CD14-positive monocyte (primary cell): Measurements from ENCODE around the gene STRIP1. TPM values are rescaled to one million over a fixed set of nuclear protein-coding genes. Genes with fewer than 3 reads are reported as not detected.

ENCODE experiments used
- DNase-seq, 3 donors: peaks; one replicate each; pipeline ENCODE4 v3.0.0-alpha.2; 2011 to 2022
- H2AFZ ChIP-seq: 2 replicates; pipeline ENCODE4 v1.6.0; 2012; ENCODE audit warnings: mild to moderate bottlenecking, low read depth, low read length, inconsistent platforms; ENCODE audit not compliant: insufficient read depth, poor library complexity, severe bottlenecking
- H3K27ac ChIP-seq, 2 donors: 1 replicate in 1 of 2; 2 replicates in 1 of 2; pipeline ENCODE4 v1.5.1; 2012 to 2013; ENCODE audit warnings: low read length in 2 of 2, control low read depth in 1 of 2, inconsistent platforms in 1 of 2, low read depth in 1 of 2, mild to moderate bottlenecking in 1 of 2
- H3K27me3 ChIP-seq, 2 donors: one replicate each; pipeline versions ENCODE4 v1.6.0 to v1.6.1; 2011 to 2013; ENCODE audit warnings: low read length in 2 of 2; ENCODE audit not compliant: control insufficient read depth in 2 of 2, insufficient read depth in 2 of 2
- H3K36me3 ChIP-seq, 2 donors: replicated peaks in 1 of 2; 1 replicate in 1 of 2; 2 replicates in 1 of 2; pipeline versions ENCODE4 v1.5.1 to v1.6.1; 2012 to 2013; ENCODE audit warnings: low read length in 2 of 2, control low read depth in 1 of 2, inconsistent platforms in 1 of 2, mild to moderate bottlenecking in 1 of 2; ENCODE audit not compliant: insufficient read depth in 2 of 2, control insufficient read depth in 1 of 2
- H3K4me1 ChIP-seq, 2 donors: 1 replicate in 1 of 2; 2 replicates in 1 of 2; pipeline versions ENCODE4 v1.5.1 to v1.6.1; 2012 to 2013; ENCODE audit warnings: low read length in 2 of 2, control low read depth in 1 of 2, inconsistent platforms in 1 of 2, mild to moderate bottlenecking in 1 of 2, moderate library complexity in 1 of 2; ENCODE audit not compliant: insufficient read depth in 2 of 2, control insufficient read depth in 1 of 2
- H3K4me2 ChIP-seq: replicated peaks from 2 replicates; pipeline ENCODE3; 2012; ENCODE audit warnings: low read length, moderate library complexity, mild to moderate bottlenecking; ENCODE audit not compliant: poor library complexity, severe bottlenecking; ENCODE audit errors: extremely low read depth
- H3K4me3 ChIP-seq, 3 experiments: fragments of 200-600 bp in 1 of 3; sonication (generic) in 1 of 3; replicated peaks in 1 of 3; 1 replicate in 2 of 3; 2 replicates in 1 of 3; pipeline ENCODE4 v1.5.1; 2011 to 2013; ENCODE audit warnings: low read length in 3 of 3, mild to moderate bottlenecking in 3 of 3, control low read depth in 2 of 3, low read depth in 2 of 3, inconsistent platforms in 1 of 3, moderate library complexity in 1 of 3
- H3K79me2 ChIP-seq: 2 replicates; pipeline ENCODE4 v1.6.0; 2012; ENCODE audit warnings: mild to moderate bottlenecking, control low read depth, inconsistent platforms, low read length, moderate library complexity; ENCODE audit not compliant: insufficient read depth
- H3K9ac ChIP-seq: 2 replicates; pipeline ENCODE4 v1.6.0; 2017; ENCODE audit warnings: low read length, mild to moderate bottlenecking; ENCODE audit not compliant: insufficient read depth, poor library complexity, severe bottlenecking
- H3K9me3 ChIP-seq, 2 donors: replicated peaks in 1 of 2; 1 replicate in 1 of 2; 2 replicates in 1 of 2; pipeline versions ENCODE4 v1.5.1 to v1.6.1; 2012 to 2013; ENCODE audit warnings: low read length in 2 of 2, control low read depth in 1 of 2; ENCODE audit not compliant: control insufficient read depth in 1 of 2, insufficient read depth in 1 of 2
- H4K20me1 ChIP-seq: 2 replicates; pipeline ENCODE4 v1.6.0; 2012; ENCODE audit warnings: mild to moderate bottlenecking, low read length, control low read depth, moderate library complexity; ENCODE audit not compliant: insufficient read depth
- H3K27ac Mint-ChIP-seq, 7 donors: one replicate each; pipeline ENCODE4 v1.8.0; 2020; ENCODE audit warnings: mild to moderate bottlenecking in 7 of 7, mixed read lengths in 7 of 7, moderate library complexity in 6 of 7, inconsistent platforms in 2 of 7
- H3K27me3 Mint-ChIP-seq, 3 donors: one replicate each; pipeline ENCODE4 v1.8.0; 2021 to 2022; ENCODE audit warnings: low read depth in 3 of 3, mild to moderate bottlenecking in 3 of 3, mixed read lengths in 3 of 3, moderate library complexity in 3 of 3, inconsistent platforms in 1 of 3
- H3K36me3 Mint-ChIP-seq, 2 donors: one replicate each; pipeline ENCODE4 v1.8.0; 2020; ENCODE audit warnings: mixed read lengths in 2 of 2, inconsistent platforms in 1 of 2, mild to moderate bottlenecking in 1 of 2
- H3K4me1 Mint-ChIP-seq: one replicate; pipeline ENCODE4 v1.8.0; 2020; ENCODE audit warnings: mild to moderate bottlenecking, mixed read lengths
- H3K4me3 Mint-ChIP-seq, 2 donors: one replicate each; pipeline ENCODE4 v1.8.0; 2020; ENCODE audit warnings: mild to moderate bottlenecking in 2 of 2, mixed read lengths in 2 of 2, moderate library complexity in 1 of 2
- H3K9me3 Mint-ChIP-seq, 7 donors: one replicate each; pipeline ENCODE4 v1.8.0; 2020 to 2022; ENCODE audit warnings: mixed read lengths in 7 of 7, mild to moderate bottlenecking in 6 of 7, moderate library complexity in 6 of 7, inconsistent platforms in 2 of 7
- CTCF ChIP-seq: fragments of 200-600 bp; IDR thresholded peaks from one replicate; pipeline ENCODE4 v1.8.0; 2022; ENCODE audit warnings: antibody characterized with exemption, mild to moderate bottlenecking
- WGBS: methylation state at CpG from one replicate; pipeline ENCODE4 v1.1.5; 2013; ENCODE audit warnings: missing lambda C conversion rate; ENCODE audit not compliant: insufficient coverage; 5-methylcytosine and 5-hydroxymethylcytosine counted together
- intact Hi-C, 2 donors: fragments of 100-400 bp; cut with micrococcal nuclease; formaldehyde crosslinking; loops; one replicate each; pipeline versions ENCODE4 v1.15.0 to v1.15.1; 2023
- polyA plus RNA-seq, 3 donors: library from polyadenylated mRNA; depleted of rRNA in 1 of 3; unstranded in 2 of 3; stranded (reverse) in 1 of 3; fragments of 300-500 nt in 2 of 3; fragments of >200 nt in 1 of 3; fragmentation: Illumina TruSeq in 2 of 3; gene quantifications; 1 replicate in 2 of 3; 2 replicates in 1 of 3; pipeline ENCODE4 v1.2.3, GENCODE V29; 2012 to 2021

The STRIP1 gene
- polyA plus RNA-seq, 3 donors: 8.9 to 33.6 (median 11.0) TPM

DNA sequence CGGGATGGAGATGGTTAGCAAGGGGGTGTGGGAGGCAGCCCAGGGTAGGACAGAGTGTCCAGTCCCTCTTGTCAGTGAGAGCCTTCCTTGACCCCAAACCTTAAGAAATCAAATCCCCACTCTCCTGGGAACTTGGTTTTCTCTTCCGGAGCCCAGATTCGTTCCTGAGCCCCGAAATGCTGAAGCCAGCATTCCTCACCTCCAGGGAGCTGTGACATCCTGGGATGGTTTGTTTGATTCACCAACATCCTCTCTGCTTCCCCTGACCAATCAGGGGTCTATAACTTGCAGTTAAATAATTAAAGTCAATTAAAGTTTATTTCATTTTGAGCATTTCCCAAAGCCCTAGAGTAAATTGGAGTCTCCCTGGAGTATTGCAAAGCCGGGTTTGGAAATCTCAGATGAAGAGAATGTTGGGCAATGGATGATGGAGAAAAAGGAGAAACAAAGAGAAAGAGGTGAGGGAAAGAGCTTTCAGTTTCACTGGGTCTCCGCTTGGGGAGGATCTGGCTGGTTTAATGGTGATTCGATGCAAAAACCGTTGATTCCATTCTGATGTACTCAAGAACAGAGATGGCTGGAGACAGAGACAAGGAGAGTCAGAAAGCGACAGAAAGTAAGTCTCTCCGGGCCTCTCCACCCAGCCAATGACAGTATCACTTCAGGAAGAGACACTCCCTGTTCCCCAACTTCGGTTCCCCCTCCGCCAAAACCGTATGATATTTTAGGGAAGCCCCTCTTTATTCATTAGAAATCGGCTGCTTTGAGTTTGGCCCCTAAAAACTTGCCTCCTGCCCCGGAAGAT is 48.8 kb downstream of the STRIP1 start:
- no peaks in the 10 kb centered on the region for H3K79me2 ChIP-seq
- H3K9ac ChIP-seq: peak overlapping the region; percentile 63
- H3K27ac ChIP-seq: no peak overlapping the region
- peak overlapping the region; percentile 93 for H3K4me2 ChIP-seq
- Mint-ChIP-seq H3K27me3 (peaks cover 58 to 69% (median 59%) of the 10 kb centered on the region in 3 donors), H3K4me1 (peaks cover 25% of the 10 kb centered on the region), H3K4me3 (peak overlapping the region; percentile 89 to 98), H3K27ac (peak overlapping the region in 2 of 7 donors; percentile 9 to 32), H3K36me3 (peaks cover 4 to 14% of the 10 kb centered on the region in 2 donors), H3K9me3 (peaks cover 0 to 16% (median 3%) of the 10 kb centered on the region in 7 donors)
- H3K4me1 ChIP-seq: peaks cover 15 to 24% of the 10 kb centered on the region in 2 donors
- H3K4me3 ChIP-seq: peak overlapping the region; percentile 47 to 81 (median 54)
- intact Hi-C loops: no loop called here
- peak overlapping the region; percentile 84 for H2AFZ ChIP-seq
- TF ChIP-seq CTCF: no peak
- H3K9me3 ChIP-seq: peaks cover 0 to 6% of the 10 kb centered on the region in 2 donors
- H4K20me1 ChIP-seq: no peaks in the 10 kb centered on the region
- peak in 2 of 3 donors; percentile 33 to 34 for DNase-seq
- no peaks in the 10 kb centered on the region for H3K36me3 ChIP-seq
- 10% methylated on average over 5 of the region's 15 CpGs for WGBS
- peaks cover 36 to 58% of the 10 kb centered on the region in 2 donors for H3K27me3 ChIP-seq

- Histone ChIP-seq H3K27me3 (peaks cover 36 to 58% of the 10 kb centered on the region in 2 donors), H3K4me1 (peaks cover 15 to 24% of the 10 kb centered on the region in 2 donors), H3K27ac (no peak overlapping the region), H2AFZ (peak overlapping the region; percentile 84), H3K9ac (peak overlapping the region; percentile 63), H3K4me3 (peak overlapping the region; percentile 47 to 81 (median 54)), H3K79me2 (no peaks in the 10 kb centered on the region), H3K4me2 (peak overlapping the region; percentile 93), H4K20me1 (no peaks in the 10 kb centered on the region), H3K9me3 (peaks cover 0 to 6% of the 10 kb centered on the region in 2 donors), H3K36me3 (no peaks in the 10 kb centered on the region)
- H3K9me3 Mint-ChIP-seq: peaks cover 0 to 16% (median 3%) of the 10 kb centered on the region in 7 donors
- peak overlapping the region in 1 of 7 donors; percentile 32 for H3K27ac Mint-ChIP-seq
- peaks cover 4 to 14% of the 10 kb centered on the region in 2 donors for H3K36me3 Mint-ChIP-seq
- intact Hi-C loops: no loop called here
- H3K4me1 Mint-ChIP-seq: peaks cover 25% of the 10 kb centered on the region
- peaks cover 58 to 69% (median 58%) of the 10 kb centered on the region in 3 donors for H3K27me3 Mint-ChIP-seq
- WGBS: 0% methylated on average over 30 of the region's 37 CpGs
- H3K4me3 Mint-ChIP-seq: peak overlapping the region; percentile 89 to 98
- no peak for TF ChIP-seq CTCF
- DNase-seq: no peak
Measured at GRCh38 chr1:110083866-110084226, 49.4 kb downstream of the STRIP1 start.
